Ovary (tissue), 3 donors: ENCODE results near the gene WWOX.

Source experiments
- CTCF ChIP-seq, 3 donors: fragments of 450-650 bp in 2 of 3; fragments of 200-600 bp in 1 of 3; IDR thresholded peaks; one replicate each; pipeline versions ENCODE4 v1.5.1 to v1.8.0; 2016 to 2022; ENCODE audit warnings: antibody characterized with exemption in 3 of 3, mild to moderate bottlenecking in 1 of 3
- POLR2A ChIP-seq: fragments of 450-650 bp; IDR thresholded peaks from one replicate; pipeline ENCODE4 v1.6.1; 2017; ENCODE audit warnings: antibody characterized with exemption, mild to moderate bottlenecking, moderate library complexity
- donor health status: DM: no; HTN: no; CAD: no.

- TF ChIP-seq CTCF (IDR thresholded peaks at IDR 0.05) (no peak), POLR2A (no peak)
Measured at GRCh38 chr16:78405833-78406232, 306.4 kb downstream of the WWOX start.
